ENCODE data around the gene NARS2.

DNA sequence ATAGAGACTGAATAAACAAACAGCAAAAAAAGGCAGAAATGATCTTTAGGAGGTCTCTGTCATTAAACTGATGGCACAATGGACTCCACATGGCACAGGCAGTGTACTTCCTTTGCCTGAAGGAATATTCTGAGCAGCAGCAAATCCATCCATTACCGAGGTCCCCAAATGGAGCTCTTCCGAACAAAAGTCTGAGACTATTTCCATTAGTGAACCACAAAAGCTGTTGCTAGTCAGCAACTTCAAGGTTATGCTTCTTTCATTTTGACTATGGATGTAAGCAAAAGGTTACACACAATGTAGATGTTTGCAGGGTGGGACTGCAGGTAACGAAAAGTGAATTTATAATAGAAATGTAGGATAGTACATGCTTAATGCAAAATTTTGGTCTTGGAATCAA lies 14.5 kb downstream of the NARS2 start:
- TF ChIP-seq EZH2phosphoT487 (IDR thresholded peaks at IDR 0.05; ENCODE audit: insufficient read depth, low read depth) (no peak), EZH2 (IDR thresholded peaks at IDR 0.05; ENCODE audit: insufficient read depth, poor library complexity, severe bottlenecking) (no peak)
